Gastroesophageal sphincter (tissue), 4 donors: ENCODE measurements around the gene SYNE1. TPM values are rescaled to one million over a fixed set of nuclear protein-coding genes. Genes with fewer than 3 reads are reported as not detected.

ENCODE experiments used
- ATAC-seq: fragments of 150-250 bp; one replicate; pipeline ENCODE4 v1.9.1; 2016; ENCODE audit warnings: mild to moderate bottlenecking, moderate library complexity
- H3K27ac ChIP-seq, 4 donors: fragments of 200-600 bp; sonication (generic) in 3 of 4; 1 replicate in 3 of 4; 2 replicates in 1 of 4; pipeline ENCODE4 v1.5.1; 2016 to 2019
- H3K27me3 ChIP-seq: fragments of 200-600 bp; sonication (generic); one replicate; pipeline ENCODE4 v1.5.1; 2019
- H3K36me3 ChIP-seq, 2 donors: fragments of 200-600 bp; sonication (generic); one replicate each; pipeline ENCODE4 v1.5.1; 2019; ENCODE audit warnings: control low read depth in 1 of 2
- H3K4me1 ChIP-seq, 3 donors: fragments of 200-600 bp; sonication (generic); 1 replicate in 2 of 3; 2 replicates in 1 of 3; pipeline ENCODE4 v1.5.1; 2016 to 2019; ENCODE audit warnings: control low read depth in 2 of 3
- H3K4me3 ChIP-seq, 2 donors: fragments of 200-600 bp; sonication (generic); one replicate each; pipeline ENCODE4 v1.5.1; 2019; ENCODE audit warnings: mild to moderate bottlenecking in 1 of 2, moderate library complexity in 1 of 2
- H3K9me3 ChIP-seq, 3 donors: fragments of 200-600 bp; sonication (generic); one replicate each; pipeline ENCODE4 v1.5.1; 2017 to 2019; ENCODE audit warnings: control low read depth in 2 of 3
- EP300 ChIP-seq: sonication (generic); formaldehyde crosslinking; IDR thresholded peaks from one replicate; pipeline ENCODE4 v1.6.1; 2017; ENCODE audit warnings: antibody characterized with exemption, mild to moderate bottlenecking
- POLR2A ChIP-seq, 2 donors: fragments of 450-650 bp; IDR thresholded peaks; one replicate each; pipeline ENCODE4 v1.6.1; 2017; ENCODE audit warnings: antibody characterized with exemption in 2 of 2, mild to moderate bottlenecking in 2 of 2, moderate library complexity in 1 of 2
- POLR2AphosphoS5 ChIP-seq: sonication (generic); formaldehyde crosslinking; IDR thresholded peaks from one replicate; pipeline ENCODE4 v1.6.1; 2017; ENCODE audit warnings: antibody characterized with exemption
- WGBS, 2 donors: methylation state at CpG; one replicate each; pipeline ENCODE4 v1.1.5; 2018; ENCODE audit warnings: low coverage in 1 of 2; 5-methylcytosine and 5-hydroxymethylcytosine counted together
- total RNA-seq, 4 donors: library from RNA; depleted of rRNA; stranded (reverse); fragments of >200 nt; gene quantifications; one replicate each; pipeline ENCODE4 v1.1.0, GENCODE V29; 2016
- TF ChIP-seq, protein P1 (sequence below), 4 experiments: fragments of 200-600 bp in 2 of 4; fragments of 450-650 bp in 2 of 4; sonication (generic) in 1 of 4; IDR thresholded peaks; one replicate each; pipeline ENCODE4 v1.5.1; 2017 to 2019; ENCODE audit warnings: antibody characterized with exemption in 4 of 4, mild to moderate bottlenecking in 2 of 4, moderate library complexity in 2 of 4

Gene SYNE1
- total RNA-seq, 4 donors from 2014 or later = 160 to 268 (median 215) TPM

DNA sequence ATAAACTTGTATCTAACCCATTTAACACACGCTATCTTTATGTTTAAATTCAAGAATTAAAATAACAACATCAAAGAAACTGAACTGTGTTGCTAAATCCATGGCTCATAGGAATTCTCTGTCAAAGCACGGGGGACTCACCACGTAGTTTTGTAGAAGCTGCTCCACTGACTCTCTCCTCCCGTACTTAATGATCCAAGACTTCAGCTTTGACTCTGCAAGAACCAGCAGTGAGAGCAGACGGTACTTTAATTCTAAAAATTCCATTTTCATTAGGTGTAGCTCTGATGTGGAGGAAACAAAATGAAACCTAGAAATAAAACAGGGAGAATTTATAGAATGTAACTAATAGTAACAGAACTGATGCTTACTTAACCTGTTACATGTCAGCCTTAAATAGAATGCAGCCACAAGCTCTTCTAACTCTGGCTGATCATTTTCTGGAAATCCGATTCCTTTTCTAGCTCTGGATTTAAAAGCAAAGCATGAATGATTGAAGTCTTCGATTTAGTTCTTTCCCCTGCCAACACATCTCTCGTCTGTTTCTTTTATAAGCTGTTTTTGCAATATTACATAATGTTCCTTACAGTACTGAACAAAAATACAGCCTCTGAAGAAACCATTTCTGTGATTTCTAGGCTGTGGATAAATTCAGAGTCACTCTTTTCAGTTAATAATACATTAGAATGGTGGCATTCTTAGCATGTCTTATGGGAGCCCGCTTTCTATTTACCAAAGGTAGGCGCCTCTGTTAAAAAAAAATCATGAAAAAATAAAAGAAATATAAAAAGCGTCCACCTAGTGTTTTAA, 165.5 kb downstream of the SYNE1 start:
- ATAC-seq = no peak
- peaks cover 0 to 10% (median 0%) of the 10 kb centered on the region in 3 donors for H3K4me1 ChIP-seq
- peak overlapping the region; percentile 31 to 47 for H3K4me3 ChIP-seq
- H3K9me3 ChIP-seq = no peaks in the 10 kb centered on the region
- WGBS, 2 donors = 18 to 36% methylated on average over 8 to 11 of the region's 11 CpGs
- TF ChIP-seq POLR2AphosphoS5 (no peak), EP300 (no peak), POLR2A (IDR thresholded peaks at IDR 0.05) (no peak)
- TF ChIP-seq, protein P1, sequence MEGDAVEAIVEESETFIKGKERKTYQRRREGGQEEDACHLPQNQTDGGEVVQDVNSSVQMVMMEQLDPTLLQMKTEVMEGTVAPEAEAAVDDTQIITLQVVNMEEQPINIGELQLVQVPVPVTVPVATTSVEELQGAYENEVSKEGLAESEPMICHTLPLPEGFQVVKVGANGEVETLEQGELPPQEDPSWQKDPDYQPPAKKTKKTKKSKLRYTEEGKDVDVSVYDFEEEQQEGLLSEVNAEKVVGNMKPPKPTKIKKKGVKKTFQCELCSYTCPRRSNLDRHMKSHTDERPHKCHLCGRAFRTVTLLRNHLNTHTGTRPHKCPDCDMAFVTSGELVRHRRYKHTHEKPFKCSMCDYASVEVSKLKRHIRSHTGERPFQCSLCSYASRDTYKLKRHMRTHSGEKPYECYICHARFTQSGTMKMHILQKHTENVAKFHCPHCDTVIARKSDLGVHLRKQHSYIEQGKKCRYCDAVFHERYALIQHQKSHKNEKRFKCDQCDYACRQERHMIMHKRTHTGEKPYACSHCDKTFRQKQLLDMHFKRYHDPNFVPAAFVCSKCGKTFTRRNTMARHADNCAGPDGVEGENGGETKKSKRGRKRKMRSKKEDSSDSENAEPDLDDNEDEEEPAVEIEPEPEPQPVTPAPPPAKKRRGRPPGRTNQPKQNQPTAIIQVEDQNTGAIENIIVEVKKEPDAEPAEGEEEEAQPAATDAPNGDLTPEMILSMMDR (IDR thresholded peaks at IDR 0.05) = no peak
- no peaks in the 10 kb centered on the region for H3K36me3 ChIP-seq
- H3K27me3 ChIP-seq = no peaks in the 10 kb centered on the region
- peak overlapping the region; percentile 1 to 32 (median 22) for H3K27ac ChIP-seq

DNA sequence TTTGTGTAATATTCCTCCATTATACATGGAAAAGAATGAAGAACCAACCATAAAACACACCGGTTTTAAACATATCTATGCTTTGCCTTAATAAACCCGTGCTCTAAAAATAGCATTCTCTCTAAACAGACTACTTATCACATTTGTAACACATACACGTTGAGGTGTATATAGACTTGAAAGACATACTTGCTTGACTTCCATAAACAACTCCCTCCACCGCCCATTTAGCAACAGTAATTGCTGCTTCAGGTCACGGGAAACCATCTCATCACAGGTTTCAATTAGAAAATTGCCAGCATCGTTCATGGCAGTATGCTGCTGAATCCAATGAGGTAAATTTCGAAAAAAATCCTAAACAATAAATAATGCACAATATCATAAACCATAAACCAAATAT, 174.0 kb downstream of the SYNE1 start:
- Histone ChIP-seq H3K4me3 (peak overlapping the region; percentile 43 to 46), H3K27me3 (no peaks in the 10 kb centered on the region), H3K27ac (peak overlapping the region in 1 of 4 donors; percentile 29), H3K36me3 (peaks cover 0 to 4% of the 10 kb centered on the region in 2 donors), H3K4me1 (no peaks in the 10 kb centered on the region), H3K9me3 (no peaks in the 10 kb centered on the region)
- 41 to 51% methylated on average over 7 of the region's 7 CpGs for WGBS, 2 donors
- ATAC-seq = no peak
- TF ChIP-seq, protein P1 (IDR thresholded peaks at IDR 0.05) = no peak
- TF ChIP-seq POLR2A (IDR thresholded peaks at IDR 0.05) (no peak), POLR2AphosphoS5 (no peak), EP300 (no peak)

DNA sequence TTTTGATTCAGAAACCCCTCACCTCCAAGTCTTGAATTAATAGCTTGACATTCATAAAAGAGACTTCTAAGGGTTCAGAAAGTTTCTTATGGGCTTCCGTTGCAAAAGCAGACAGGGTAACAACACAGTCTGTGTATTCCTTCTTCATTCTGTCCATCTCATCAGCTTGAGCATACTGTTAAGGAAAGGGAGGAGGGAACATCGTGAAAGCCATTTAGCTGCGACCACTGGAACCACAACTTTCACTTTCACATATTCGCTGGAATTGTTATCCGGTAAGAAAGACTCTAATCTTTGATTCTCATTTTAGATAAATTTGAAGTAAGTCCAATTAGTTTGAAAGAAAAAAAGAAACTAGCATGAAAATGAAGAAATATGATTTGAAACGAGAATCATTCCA, 174.4 kb downstream of the SYNE1 start:
- WGBS, 2 donors = 36 to 48% methylated on average over 6 of the region's 6 CpGs
- ATAC-seq = no peak
- Histone ChIP-seq H3K4me3 (peak overlapping the region; percentile 43 to 46), H3K36me3 (peaks cover 0 to 4% of the 10 kb centered on the region in 2 donors), H3K9me3 (no peaks in the 10 kb centered on the region), H3K4me1 (no peaks in the 10 kb centered on the region), H3K27me3 (no peaks in the 10 kb centered on the region), H3K27ac (peak overlapping the region in 1 of 4 donors; percentile 29)
- TF ChIP-seq, protein P1 (IDR thresholded peaks at IDR 0.05) = no peak
- TF ChIP-seq POLR2A (IDR thresholded peaks at IDR 0.05) = no peak
- TF ChIP-seq EP300 = no peak
- TF ChIP-seq POLR2AphosphoS5 = no peak

DNA sequence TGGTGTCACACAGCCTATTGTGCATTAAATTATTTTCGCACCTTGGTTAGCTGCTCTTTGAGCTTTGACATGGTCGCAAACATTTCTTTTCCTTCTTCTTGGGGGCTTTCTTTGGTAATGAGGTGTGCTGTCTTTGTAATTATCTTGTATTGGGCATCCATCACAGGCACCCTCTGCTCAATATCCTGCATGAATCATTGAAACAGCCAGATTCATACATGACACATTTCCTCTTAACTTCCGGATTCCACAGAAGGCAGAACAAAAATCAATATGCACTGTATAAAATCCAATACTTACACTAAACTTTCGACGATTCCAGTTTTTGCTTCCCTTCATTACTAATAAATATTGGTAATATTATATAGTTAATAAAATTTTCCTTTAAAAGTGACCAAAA, 175.6 kb downstream of the SYNE1 start:
- H3K9me3 ChIP-seq = no peaks in the 10 kb centered on the region
- H3K27ac ChIP-seq = no peak overlapping the region
- H3K4me1 ChIP-seq = no peaks in the 10 kb centered on the region
- TF ChIP-seq POLR2AphosphoS5 (no peak), POLR2A (IDR thresholded peaks at IDR 0.05) (no peak), EP300 (no peak)
- TF ChIP-seq, protein P1 (IDR thresholded peaks at IDR 0.05) = no peak
- no peaks in the 10 kb centered on the region for H3K27me3 ChIP-seq
- H3K36me3 ChIP-seq = peaks cover 0 to 4% of the 10 kb centered on the region in 2 donors
- H3K4me3 ChIP-seq = no peak overlapping the region
- 68 to 78% methylated on average over 5 of the region's 5 CpGs for WGBS, 2 donors
- ATAC-seq = no peak
